Tibial nerve (tissue), 4 donors: ENCODE data around the gene PILRB. TPM values are rescaled to one million over a fixed set of nuclear protein-coding genes. Genes with fewer than 3 reads are reported as not detected.
"Not testable (repeated sequence)": the region's sequence is repeated elsewhere in the genome, so short reads cannot be mapped to it uniquely, and the experiment has no call there.

Source experiments
- DNase-seq, 2 donors: peaks; one replicate each; pipeline ENCODE4 v3.0.0-alpha.2; 2019; ENCODE audit warnings: low spot score in 2 of 2
- H3K27ac ChIP-seq, 4 donors: fragments of 200-600 bp; sonication (generic) in 3 of 4; one replicate each; pipeline ENCODE4 v1.5.1; 2017 to 2019; ENCODE audit warnings: mild to moderate bottlenecking in 1 of 4
- H3K27me3 ChIP-seq, 2 donors: fragments of 200-600 bp; sonication (generic) in 1 of 2; one replicate each; pipeline versions ENCODE4 v1.5.1 to v1.6.0; 2017 to 2019
- H3K36me3 ChIP-seq, 3 donors: fragments of 200-600 bp; sonication (generic); one replicate each; pipeline ENCODE4 v1.5.1; 2018 to 2019
- H3K4me1 ChIP-seq, 4 donors: fragments of 200-600 bp; sonication (generic) in 3 of 4; one replicate each; pipeline ENCODE4 v1.5.1; 2017 to 2019
- H3K4me3 ChIP-seq, 4 donors: fragments of 200-600 bp; sonication (generic) in 3 of 4; one replicate each; pipeline ENCODE4 v1.5.1; 2017 to 2019; ENCODE audit warnings: mild to moderate bottlenecking in 1 of 4, moderate library complexity in 1 of 4
- H3K9me3 ChIP-seq, 4 donors: fragments of 200-600 bp; sonication (generic) in 3 of 4; one replicate each; pipeline ENCODE4 v1.5.1; 2017 to 2019
- CTCF ChIP-seq, 5 experiments: fragments of 200-600 bp in 3 of 5; fragments of 450-650 bp in 2 of 5; sonication (generic) in 3 of 5; IDR thresholded peaks; one replicate each; pipeline ENCODE4 v1.5.1; 2016 to 2019; ENCODE audit warnings: antibody characterized with exemption in 5 of 5, mild to moderate bottlenecking in 3 of 5, moderate library complexity in 2 of 5
- EP300 ChIP-seq, 2 donors: sonication (generic); formaldehyde crosslinking; IDR thresholded peaks; one replicate each; pipeline ENCODE4 v1.6.1; 2017; ENCODE audit warnings: antibody characterized with exemption in 2 of 2, mild to moderate bottlenecking in 1 of 2
- POLR2A ChIP-seq, 2 donors: fragments of 450-650 bp; IDR thresholded peaks; one replicate each; pipeline ENCODE4 v1.6.1; 2017; ENCODE audit warnings: antibody characterized with exemption in 2 of 2, mild to moderate bottlenecking in 2 of 2, moderate library complexity in 2 of 2
- WGBS, 2 donors: methylation state at CpG; one replicate each; pipeline ENCODE4 v1.1.5; 2018; 5-methylcytosine and 5-hydroxymethylcytosine counted together
- total RNA-seq, 4 donors: library from RNA; depleted of rRNA; stranded (reverse); fragments of >200 nt; gene quantifications; one replicate each; pipeline ENCODE4 v1.1.0, GENCODE V29; 2016

PILRB gene
- total RNA-seq, 4 donors from 2014 or later: 107 to 152 (median 132) TPM

GRCh38 chr7:100348805-100349204 is 9.1 kb upstream of the PILRB start:
- Histone ChIP-seq H3K36me3 (peaks cover 0 to 75% (median 18%) of the 10 kb centered on the region in 3 donors), H3K9me3 (no peaks in the 10 kb centered on the region), H3K27ac (peak overlapping the region in 3 of 4 donors; percentile 17 to 79 (median 73))

GRCh38 chr7:100349757-100350156 is 8.2 kb upstream of the PILRB start:
- Histone ChIP-seq H3K4me1 (peaks cover 0 to 39% (median 6%) of the 10 kb centered on the region in 4 donors), H3K4me3 (no peak overlapping the region), H3K27ac (peak overlapping the region in 1 of 4 donors; percentile 47), H3K36me3 (peaks cover 0 to 83% (median 27%) of the 10 kb centered on the region in 3 donors), H3K27me3 (no peaks in the 10 kb centered on the region), H3K9me3 (no peaks in the 10 kb centered on the region)
- WGBS, 2 donors: 94 to 96% methylated on average over 6 of the region's 6 CpGs
- TF ChIP-seq POLR2A (IDR thresholded peaks at IDR 0.05): no peak
- no peak for TF ChIP-seq EP300 (IDR thresholded peaks at IDR 0.05)
- TF ChIP-seq CTCF (IDR thresholded peaks at IDR 0.05): no peak
- no peak for DNase-seq

More at GRCh38 chr7:100348805-100349204, 9.1 kb upstream of the PILRB start:
- DNase-seq: no peak
- Histone ChIP-seq H3K27me3 (no peaks in the 10 kb centered on the region), H3K4me3 (no peak overlapping the region), H3K4me1 (peaks cover 0 to 47% (median 7%) of the 10 kb centered on the region in 4 donors)
- no peak for TF ChIP-seq CTCF (IDR thresholded peaks at IDR 0.05)
- TF ChIP-seq EP300 (IDR thresholded peaks at IDR 0.05): peak; percentile 44 to 69
- TF ChIP-seq POLR2A (IDR thresholded peaks at IDR 0.05): no peak

- no peak for DNase-seq
- peaks cover 0 to 29% (median 5%) of the 10 kb centered on the region in 4 donors for H3K4me1 ChIP-seq
- H3K36me3 ChIP-seq: peaks cover 0 to 94% (median 31%) of the 10 kb centered on the region in 3 donors
- no peaks in the 10 kb centered on the region for H3K27me3 ChIP-seq
- H3K27ac ChIP-seq: peak overlapping the region in 2 of 4 donors; percentile 26 to 59
- no peaks in the 10 kb centered on the region for H3K9me3 ChIP-seq
- 81 to 88% methylated on average over 6 of the region's 6 CpGs for WGBS, 2 donors
- TF ChIP-seq EP300 (IDR thresholded peaks at IDR 0.05) (no peak), POLR2A (IDR thresholded peaks at IDR 0.05) (no peak), CTCF (IDR thresholded peaks at IDR 0.05) (no peak)
- no peak overlapping the region for H3K4me3 ChIP-seq
Observed at GRCh38 chr7:100351657-100352058, 6.3 kb upstream of the PILRB start.

- H3K9me3 ChIP-seq, H3K27me3 ChIP-seq, DNase-seq: not testable (repeated sequence)
- Histone ChIP-seq H3K36me3 (peaks cover 0 to 94% (median 36%) of the 10 kb centered on the region in 3 donors), H3K4me3 (peak overlapping the region in 1 of 4 donors; percentile 12), H3K4me1 (peaks cover 0 to 24% (median 5%) of the 10 kb centered on the region in 4 donors), H3K27ac (peak overlapping the region in 1 of 4 donors; percentile 30)
- WGBS, 2 donors: 88 to 94% methylated on average over 9 to 10 of the region's 18 CpGs
Observed at GRCh38 chr7:100352230-100352781, 5.6 kb upstream of the PILRB start.

GRCh38 chr7:100352984-100353684 is 4.8 kb upstream of the PILRB start:
- Histone ChIP-seq H3K27ac (peak overlapping the region in 2 of 4 donors; percentile 28 to 52), H3K36me3 (peaks cover 0 to 94% (median 34%) of the 10 kb centered on the region in 3 donors), H3K27me3 (no peaks in the 10 kb centered on the region), H3K4me1 (peaks cover 0 to 16% (median 3%) of the 10 kb centered on the region in 4 donors), H3K9me3 (no peaks in the 10 kb centered on the region), H3K4me3 (no peak overlapping the region)
- TF ChIP-seq EP300 (IDR thresholded peaks at IDR 0.05) (no peak), POLR2A (IDR thresholded peaks at IDR 0.05) (no peak), CTCF (IDR thresholded peaks at IDR 0.05) (no peak)
- DNase-seq: no peak
- WGBS, 2 donors: 89 to 95% methylated on average over 13 to 14 of the region's 16 CpGs
